AG10803 (cell line): ENCODE measurements around the gene AFF3.

ENCODE experiments used
- DNase-seq: peaks from one replicate; pipeline ENCODE4 v3.0.0; 2010; ENCODE audit warnings: low read depth
- H3K4me3 ChIP-seq: 2 replicates; pipeline ENCODE4 v1.5.1; 2011; ENCODE audit warnings: mild to moderate bottlenecking, low read length, control low read depth
- TF ChIP-seq, protein P1 (sequence below): conservative IDR thresholded peaks from 2 replicates; pipeline ENCODE4 v1.5.1; 2011; ENCODE audit warnings: mild to moderate bottlenecking, low read length, control low read depth, inconsistent platforms

Gene AFF3

DNA sequence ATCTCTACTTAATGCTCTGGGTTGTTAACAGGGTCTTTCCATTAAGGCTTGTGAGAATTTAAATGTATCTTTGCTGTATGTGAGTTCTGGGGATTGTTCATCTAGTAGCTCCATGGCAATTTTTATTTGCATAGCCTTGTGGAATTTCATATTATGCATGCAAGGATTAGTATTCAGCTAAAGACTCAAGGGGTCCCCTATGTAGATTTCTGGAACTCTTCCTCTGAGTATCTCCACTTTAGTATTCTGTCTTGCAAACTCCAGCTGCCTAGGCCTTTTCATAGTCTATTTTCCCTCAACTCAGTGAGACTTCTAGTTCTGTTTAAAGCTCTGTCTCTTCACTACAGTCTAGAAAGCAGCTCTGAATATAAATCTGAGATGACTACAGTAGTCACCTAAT, 348.0 kb downstream of the AFF3 start:
- DNase-seq = no peak
- TF ChIP-seq, protein P1, sequence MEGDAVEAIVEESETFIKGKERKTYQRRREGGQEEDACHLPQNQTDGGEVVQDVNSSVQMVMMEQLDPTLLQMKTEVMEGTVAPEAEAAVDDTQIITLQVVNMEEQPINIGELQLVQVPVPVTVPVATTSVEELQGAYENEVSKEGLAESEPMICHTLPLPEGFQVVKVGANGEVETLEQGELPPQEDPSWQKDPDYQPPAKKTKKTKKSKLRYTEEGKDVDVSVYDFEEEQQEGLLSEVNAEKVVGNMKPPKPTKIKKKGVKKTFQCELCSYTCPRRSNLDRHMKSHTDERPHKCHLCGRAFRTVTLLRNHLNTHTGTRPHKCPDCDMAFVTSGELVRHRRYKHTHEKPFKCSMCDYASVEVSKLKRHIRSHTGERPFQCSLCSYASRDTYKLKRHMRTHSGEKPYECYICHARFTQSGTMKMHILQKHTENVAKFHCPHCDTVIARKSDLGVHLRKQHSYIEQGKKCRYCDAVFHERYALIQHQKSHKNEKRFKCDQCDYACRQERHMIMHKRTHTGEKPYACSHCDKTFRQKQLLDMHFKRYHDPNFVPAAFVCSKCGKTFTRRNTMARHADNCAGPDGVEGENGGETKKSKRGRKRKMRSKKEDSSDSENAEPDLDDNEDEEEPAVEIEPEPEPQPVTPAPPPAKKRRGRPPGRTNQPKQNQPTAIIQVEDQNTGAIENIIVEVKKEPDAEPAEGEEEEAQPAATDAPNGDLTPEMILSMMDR = no peak
- H3K4me3 ChIP-seq = no peak overlapping the region

DNA sequence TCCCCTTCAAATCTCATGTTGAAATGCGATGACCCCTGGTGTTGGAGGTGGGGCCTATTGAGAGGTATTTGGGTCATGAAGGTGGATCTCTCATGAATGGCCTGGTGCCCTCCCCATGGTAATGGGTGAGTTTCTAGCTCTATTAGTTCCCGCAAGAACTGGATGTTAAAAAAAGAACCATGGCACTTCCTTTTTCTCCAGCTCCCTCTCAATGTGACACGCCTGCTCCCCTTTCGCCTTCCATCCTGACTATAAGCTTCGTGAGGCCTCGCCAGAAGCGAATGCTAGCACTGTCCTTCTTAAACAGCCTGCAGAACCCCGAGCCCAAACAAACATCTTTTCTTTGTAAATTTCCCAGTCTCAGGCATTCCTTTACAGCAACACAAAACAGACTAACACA, 349.4 kb downstream of the AFF3 start:
- TF ChIP-seq, protein P1 = no peak
- no peak overlapping the region for H3K4me3 ChIP-seq
- no peak for DNase-seq

GRCh38 chr2:99789849-99790248, 352.5 kb downstream of the AFF3 start:
- no peak for DNase-seq
- TF ChIP-seq, protein P1 = no peak
- H3K4me3 ChIP-seq = no peak overlapping the region

DNA sequence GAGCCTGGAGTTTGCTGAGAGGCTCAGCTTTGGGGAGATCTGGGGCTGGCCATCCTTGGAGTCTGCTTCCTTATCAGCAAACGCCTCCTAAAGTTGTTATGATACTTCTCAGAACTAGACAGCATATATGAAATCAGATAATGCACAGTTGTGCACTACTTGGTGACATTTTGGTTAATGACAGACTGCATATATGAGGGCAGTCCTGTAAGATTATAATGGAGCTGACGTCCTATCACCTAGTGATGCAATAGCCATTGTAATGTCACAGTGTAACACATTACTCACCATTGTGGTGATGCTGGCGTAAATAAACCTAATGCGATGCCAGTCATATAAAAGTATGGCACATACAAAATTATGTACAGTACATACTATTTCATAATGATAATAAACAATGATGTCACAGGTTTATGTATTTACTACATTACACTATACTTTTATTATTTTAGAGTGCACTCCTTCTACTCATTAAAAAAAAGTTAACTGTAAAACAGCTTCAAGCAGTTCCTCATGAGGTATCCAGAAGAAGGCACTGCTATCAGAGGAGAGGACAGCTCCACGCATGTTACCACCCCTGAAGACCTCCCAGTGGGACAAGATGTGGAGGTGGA, 354.5 kb downstream of the AFF3 start:
- H3K4me3 ChIP-seq = no peak overlapping the region
- no peak for DNase-seq
- TF ChIP-seq, protein P1 = no peak

GRCh38 chr2:99786636-99787390, 355.6 kb downstream of the AFF3 start:
- no peak for DNase-seq
- TF ChIP-seq, protein P1 = no peak
- no peak overlapping the region for H3K4me3 ChIP-seq

DNA sequence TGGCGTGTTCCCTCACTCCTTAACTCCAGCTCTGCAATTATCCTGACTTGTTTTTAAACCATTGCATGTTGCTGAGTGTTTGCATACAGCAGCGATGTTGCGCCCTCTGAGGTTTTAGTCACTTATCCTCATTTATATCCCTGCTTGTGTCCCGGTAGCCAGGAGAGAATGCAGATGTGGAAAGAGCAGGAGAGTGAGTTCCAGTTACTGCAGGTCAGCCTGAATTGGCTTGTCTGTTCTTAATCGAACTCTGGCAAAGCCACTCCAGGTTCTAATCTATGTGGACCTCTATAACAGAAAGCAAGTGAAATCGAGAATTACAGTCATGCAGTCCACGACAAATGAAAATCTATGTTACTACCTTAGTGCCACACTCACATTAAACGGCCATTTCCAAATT, 357.4 kb downstream of the AFF3 start:
- TF ChIP-seq, protein P1 = no peak
- DNase-seq = no peak
- no peak overlapping the region for H3K4me3 ChIP-seq

GRCh38 chr2:99784282-99784681, 358.1 kb downstream of the AFF3 start:
- no peak overlapping the region for H3K4me3 ChIP-seq
- TF ChIP-seq, protein P1 = no peak
- no peak for DNase-seq
